ENCODE measurements around the gene HSDL1.

Gene HSDL1

DNA sequence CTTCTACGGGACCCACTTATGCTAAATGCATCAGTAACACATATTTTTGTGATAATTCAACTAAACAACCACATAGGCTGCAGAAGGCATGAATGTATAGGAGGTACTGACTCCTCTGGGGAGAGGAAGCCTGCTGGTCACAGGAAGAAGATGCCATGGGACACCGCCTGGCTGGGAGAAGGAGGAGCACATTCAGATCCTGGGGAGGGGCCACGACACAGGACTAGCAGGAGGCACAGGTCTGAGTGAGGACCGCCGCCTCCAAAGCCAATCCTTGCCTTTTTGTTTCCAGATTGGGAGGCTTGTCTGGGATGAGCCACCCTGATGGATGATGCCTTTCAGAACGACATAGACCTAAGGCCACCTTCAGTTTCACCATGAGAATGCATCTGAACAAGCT, 62.9 kb downstream of the HSDL1 start:
- DNase-seq (ENCODE audit: low read depth in 3 of 3): no peak

GRCh38 chr16:84081446-84081989, 63.5 kb downstream of the HSDL1 start:
- no peak for DNase-seq (ENCODE audit: low read depth in 3 of 3)

- DNase-seq (ENCODE audit: low read depth in 3 of 3): no peak
These were observed 64.2 kb downstream of the HSDL1 start for GRCh38 chr16:84080813-84081212.

GRCh38 chr16:84080378-84080777, 64.6 kb downstream of the HSDL1 start:
- DNase-seq (ENCODE audit: low read depth in 3 of 3): no peak

- DNase-seq (ENCODE audit: low read depth in 3 of 3): no peak
These were observed 65.3 kb downstream of the HSDL1 start for GRCh38 chr16:84079664-84080063.

DNA sequence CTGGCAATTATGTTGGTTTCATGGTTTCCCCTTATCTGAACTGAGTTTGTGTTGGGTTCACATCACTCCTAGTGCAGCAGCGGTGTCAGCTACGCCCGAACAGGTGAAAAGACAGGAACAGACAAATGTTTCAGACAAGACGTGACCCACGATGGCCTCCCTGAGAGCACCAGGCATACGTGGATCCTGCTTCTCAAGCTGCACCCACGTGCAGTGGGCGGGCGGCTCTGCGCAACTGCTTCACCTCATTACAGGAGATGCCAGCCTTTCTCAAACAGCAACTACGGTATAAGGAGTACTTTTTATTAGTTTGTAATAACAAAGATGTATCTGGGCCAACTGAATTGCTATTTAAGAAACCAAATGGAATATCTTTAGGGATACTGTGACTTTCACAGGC, 69.6 kb downstream of the HSDL1 start:
- no peak for DNase-seq (ENCODE audit: low read depth in 3 of 3)

DNA sequence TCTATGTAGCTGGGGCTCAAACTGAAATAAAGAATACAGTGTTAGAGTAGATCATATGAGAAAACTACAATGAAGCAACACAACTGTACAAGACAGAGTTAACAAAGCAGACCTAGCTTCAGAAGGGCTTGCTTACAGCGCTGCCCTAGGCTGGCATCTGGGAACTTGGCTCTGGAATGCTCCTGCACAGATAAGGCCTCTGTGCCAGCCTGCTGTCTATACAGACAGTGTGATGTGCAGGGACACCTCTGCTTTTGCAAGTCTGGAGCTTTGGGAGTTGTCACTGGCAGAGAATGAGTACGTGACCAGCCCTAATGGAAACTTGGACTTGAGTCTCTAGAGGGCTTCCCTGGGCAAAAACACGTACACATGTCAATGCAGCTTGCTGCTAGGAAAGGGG, 70.3 kb downstream of the HSDL1 start:
- no peak for DNase-seq (ENCODE audit: low read depth in 3 of 3)
